ENCODE data around the gene TMC1. TPM values are rescaled to one million over a fixed set of nuclear protein-coding genes. Genes with fewer than 3 reads are reported as not detected.

The TMC1 gene
- polyA plus RNA-seq, 2 of the 4 experiments (the other 2 are of a cell fraction): 0.12 to 0.17 TPM

DNA sequence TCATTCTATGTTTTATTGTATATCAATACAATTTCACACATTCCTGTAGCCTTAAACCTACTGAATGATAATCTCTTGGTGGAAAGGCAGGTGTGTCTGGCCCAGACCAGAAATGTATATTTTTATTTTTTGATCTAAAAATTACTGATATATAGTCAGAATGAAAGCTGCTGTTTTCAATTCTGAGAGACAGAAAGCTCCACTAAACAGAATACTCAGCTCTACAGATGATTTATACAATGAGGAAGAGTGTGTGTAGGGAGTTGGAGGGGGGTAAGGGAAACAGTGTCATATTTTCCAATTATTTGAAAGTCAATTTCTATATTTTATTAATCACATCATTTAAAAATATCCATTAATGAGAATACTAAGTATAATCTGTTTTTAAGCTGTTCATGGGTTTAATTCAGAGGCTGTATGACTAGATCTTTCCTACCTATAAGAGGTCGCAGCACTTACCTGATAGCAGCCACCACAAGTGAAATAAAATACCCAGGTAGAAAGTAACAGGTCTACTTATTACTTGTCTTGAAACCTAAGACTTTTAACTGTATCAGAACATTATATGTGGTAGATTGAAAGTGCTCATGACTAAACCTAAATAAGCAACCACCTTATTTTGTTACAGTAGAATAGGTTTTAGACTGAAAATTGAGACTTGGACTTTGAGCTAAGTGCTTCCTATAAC lies 183.4 kb downstream of the TMC1 start:
- Histone ChIP-seq H3K4me1 (no peaks in the 10 kb centered on the region), H3K4me3 (no peak overlapping the region), H3K27ac (no peak overlapping the region), H3K9me3 (no peaks in the 10 kb centered on the region), H3K4me2 (no peak overlapping the region)
- 86% methylated on average over 1 of the region's 1 CpG for WGBS (ENCODE audit: missing lambda C conversion rate)
- TF ChIP-seq POLR2A (IDR thresholded peaks at IDR 0.05; ENCODE audit: low read length) (no peak), ZNF302 (CRISPR knock-in tag; IDR thresholded peaks at IDR 0.05) (no peak), CHD2 (IDR thresholded peaks at IDR 0.05; ENCODE audit: low read length, partially characterized antibody) (no peak), CEBPB (IDR thresholded peaks at IDR 0.05) (no peak), EP300 (IDR thresholded peaks at IDR 0.05) (no peak), JUNB (IDR thresholded peaks at IDR 0.05) (no peak), GATA3 (IDR thresholded peaks at IDR 0.05; ENCODE audit: borderline replicate concordance) (no peak), ZFP36 (IDR thresholded peaks at IDR 0.05; ENCODE audit: borderline replicate concordance, partially characterized antibody) (no peak), HDAC2 (IDR thresholded peaks at IDR 0.05) (no peak), FOXS1 (CRISPR knock-in tag; IDR thresholded peaks at IDR 0.05) (no peak), FOSB (CRISPR knock-in tag; IDR thresholded peaks at IDR 0.05) (no peak), SMC3 (IDR thresholded peaks at IDR 0.05) (no peak), RCOR1 (IDR thresholded peaks at IDR 0.05; ENCODE audit: low read depth, low read length) (no peak), BHLHE40 (IDR thresholded peaks at IDR 0.05; ENCODE audit: low read depth, low read length) (no peak)
- TF ChIP-seq, protein P1, sequence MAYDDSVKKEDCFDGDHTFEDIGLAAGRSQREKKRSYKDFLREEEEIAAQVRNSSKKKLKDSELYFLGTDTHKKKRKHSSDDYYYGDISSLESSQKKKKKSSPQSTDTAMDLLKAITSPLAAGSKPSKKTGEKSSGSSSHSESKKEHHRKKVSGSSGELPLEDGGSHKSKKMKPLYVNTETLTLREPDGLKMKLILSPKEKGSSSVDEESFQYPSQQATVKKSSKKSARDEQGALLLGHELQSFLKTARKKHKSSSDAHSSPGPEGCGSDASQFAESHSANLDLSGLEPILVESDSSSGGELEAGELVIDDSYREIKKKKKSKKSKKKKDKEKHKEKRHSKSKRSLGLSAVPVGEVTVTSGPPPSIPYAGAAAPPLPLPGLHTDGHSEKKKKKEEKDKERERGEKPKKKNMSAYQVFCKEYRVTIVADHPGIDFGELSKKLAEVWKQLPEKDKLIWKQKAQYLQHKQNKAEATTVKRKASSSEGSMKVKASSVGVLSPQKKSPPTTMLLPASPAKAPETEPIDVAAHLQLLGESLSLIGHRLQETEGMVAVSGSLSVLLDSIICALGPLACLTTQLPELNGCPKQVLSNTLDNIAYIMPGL (CRISPR knock-in tag; IDR thresholded peaks at IDR 0.05; ENCODE audit: borderline replicate concordance): no peak
- TF ChIP-seq, protein P2, sequence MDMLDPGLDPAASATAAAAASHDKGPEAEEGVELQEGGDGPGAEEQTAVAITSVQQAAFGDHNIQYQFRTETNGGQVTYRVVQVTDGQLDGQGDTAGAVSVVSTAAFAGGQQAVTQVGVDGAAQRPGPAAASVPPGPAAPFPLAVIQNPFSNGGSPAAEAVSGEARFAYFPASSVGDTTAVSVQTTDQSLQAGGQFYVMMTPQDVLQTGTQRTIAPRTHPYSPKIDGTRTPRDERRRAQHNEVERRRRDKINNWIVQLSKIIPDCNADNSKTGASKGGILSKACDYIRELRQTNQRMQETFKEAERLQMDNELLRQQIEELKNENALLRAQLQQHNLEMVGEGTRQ (IDR thresholded peaks at IDR 0.05): no peak
- ChIA-PET POLR2A (no interaction called here), CTCF (interaction anchor here (0.6 to 1.9 kb wide), 4 partner anchors 18 to 1264 kb away, joined by 3 to 6 read pairs (median 4); no protein-coding TSS in a partner anchor)
- FAIRE-seq (no peak), DNase-seq (ENCODE audit: low read depth in 1 of 2, low spot score in 1 of 2) (no peak), ATAC-seq (no peak)

DNA sequence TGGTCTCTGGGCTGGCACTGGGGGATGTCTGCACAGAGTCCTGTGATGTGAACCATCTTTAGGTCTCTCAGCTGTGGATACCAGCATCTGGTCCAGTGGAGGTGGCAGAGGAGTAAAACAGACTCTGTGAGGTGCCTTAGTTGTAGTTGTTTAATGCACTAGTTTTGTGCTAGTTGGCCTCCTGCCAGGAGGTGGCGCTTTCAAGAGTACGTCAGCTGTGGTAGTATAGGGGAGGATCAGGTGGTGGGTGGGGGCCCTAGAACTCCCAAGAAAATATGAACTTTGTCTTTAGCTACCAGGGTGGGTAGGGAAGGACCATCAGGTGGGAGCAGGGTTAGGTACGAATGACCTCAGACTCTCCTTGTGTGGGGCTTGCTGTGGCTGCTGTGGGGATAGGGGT lies 197.1 kb downstream of the TMC1 start:
- H3K4me1 ChIP-seq: no peaks in the 10 kb centered on the region
- ChIA-PET CTCF (interaction anchor here (0.9 to 1.3 kb wide), 2 partner anchors 15 to 535 kb away, joined by 3 read pairs; no protein-coding TSS in a partner anchor), POLR2A (interaction anchor here (0.6 kb wide), 1 partner anchor 190 kb away, joined by 3 read pairs; no protein-coding TSS in a partner anchor)
- ATAC-seq: no peak
- WGBS (ENCODE audit: missing lambda C conversion rate): 90% methylated on average over 3 of the region's 3 CpGs
- TF ChIP-seq, protein P3, sequence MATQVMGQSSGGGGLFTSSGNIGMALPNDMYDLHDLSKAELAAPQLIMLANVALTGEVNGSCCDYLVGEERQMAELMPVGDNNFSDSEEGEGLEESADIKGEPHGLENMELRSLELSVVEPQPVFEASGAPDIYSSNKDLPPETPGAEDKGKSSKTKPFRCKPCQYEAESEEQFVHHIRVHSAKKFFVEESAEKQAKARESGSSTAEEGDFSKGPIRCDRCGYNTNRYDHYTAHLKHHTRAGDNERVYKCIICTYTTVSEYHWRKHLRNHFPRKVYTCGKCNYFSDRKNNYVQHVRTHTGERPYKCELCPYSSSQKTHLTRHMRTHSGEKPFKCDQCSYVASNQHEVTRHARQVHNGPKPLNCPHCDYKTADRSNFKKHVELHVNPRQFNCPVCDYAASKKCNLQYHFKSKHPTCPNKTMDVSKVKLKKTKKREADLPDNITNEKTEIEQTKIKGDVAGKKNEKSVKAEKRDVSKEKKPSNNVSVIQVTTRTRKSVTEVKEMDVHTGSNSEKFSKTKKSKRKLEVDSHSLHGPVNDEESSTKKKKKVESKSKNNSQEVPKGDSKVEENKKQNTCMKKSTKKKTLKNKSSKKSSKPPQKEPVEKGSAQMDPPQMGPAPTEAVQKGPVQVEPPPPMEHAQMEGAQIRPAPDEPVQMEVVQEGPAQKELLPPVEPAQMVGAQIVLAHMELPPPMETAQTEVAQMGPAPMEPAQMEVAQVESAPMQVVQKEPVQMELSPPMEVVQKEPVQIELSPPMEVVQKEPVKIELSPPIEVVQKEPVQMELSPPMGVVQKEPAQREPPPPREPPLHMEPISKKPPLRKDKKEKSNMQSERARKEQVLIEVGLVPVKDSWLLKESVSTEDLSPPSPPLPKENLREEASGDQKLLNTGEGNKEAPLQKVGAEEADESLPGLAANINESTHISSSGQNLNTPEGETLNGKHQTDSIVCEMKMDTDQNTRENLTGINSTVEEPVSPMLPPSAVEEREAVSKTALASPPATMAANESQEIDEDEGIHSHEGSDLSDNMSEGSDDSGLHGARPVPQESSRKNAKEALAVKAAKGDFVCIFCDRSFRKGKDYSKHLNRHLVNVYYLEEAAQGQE (IDR thresholded peaks at IDR 0.05): no peak
- TF ChIP-seq, protein P4, sequence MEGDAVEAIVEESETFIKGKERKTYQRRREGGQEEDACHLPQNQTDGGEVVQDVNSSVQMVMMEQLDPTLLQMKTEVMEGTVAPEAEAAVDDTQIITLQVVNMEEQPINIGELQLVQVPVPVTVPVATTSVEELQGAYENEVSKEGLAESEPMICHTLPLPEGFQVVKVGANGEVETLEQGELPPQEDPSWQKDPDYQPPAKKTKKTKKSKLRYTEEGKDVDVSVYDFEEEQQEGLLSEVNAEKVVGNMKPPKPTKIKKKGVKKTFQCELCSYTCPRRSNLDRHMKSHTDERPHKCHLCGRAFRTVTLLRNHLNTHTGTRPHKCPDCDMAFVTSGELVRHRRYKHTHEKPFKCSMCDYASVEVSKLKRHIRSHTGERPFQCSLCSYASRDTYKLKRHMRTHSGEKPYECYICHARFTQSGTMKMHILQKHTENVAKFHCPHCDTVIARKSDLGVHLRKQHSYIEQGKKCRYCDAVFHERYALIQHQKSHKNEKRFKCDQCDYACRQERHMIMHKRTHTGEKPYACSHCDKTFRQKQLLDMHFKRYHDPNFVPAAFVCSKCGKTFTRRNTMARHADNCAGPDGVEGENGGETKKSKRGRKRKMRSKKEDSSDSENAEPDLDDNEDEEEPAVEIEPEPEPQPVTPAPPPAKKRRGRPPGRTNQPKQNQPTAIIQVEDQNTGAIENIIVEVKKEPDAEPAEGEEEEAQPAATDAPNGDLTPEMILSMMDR (IDR thresholded peaks at IDR 0.05): no peak
- TF ChIP-seq CBX8 (IDR thresholded peaks at IDR 0.05) (no peak), EHF (CRISPR knock-in tag; IDR thresholded peaks at IDR 0.05) (no peak), SREBF2 (IDR thresholded peaks at IDR 0.05) (no peak), RNF2 (IDR thresholded peaks at IDR 0.05; ENCODE audit: borderline replicate concordance, low read depth) (no peak), HEYL (CRISPR knock-in tag; IDR thresholded peaks at IDR 0.05) (no peak), GATA3 (IDR thresholded peaks at IDR 0.05; ENCODE audit: borderline replicate concordance) (no peak)
- no peak for FAIRE-seq
- H3K4me3 ChIP-seq: no peak overlapping the region
- no peak overlapping the region for H3K27ac ChIP-seq
- H3K4me2 ChIP-seq: no peak overlapping the region
- H3K9me3 ChIP-seq: no peaks in the 10 kb centered on the region
- no peak for DNase-seq (ENCODE audit: low read depth in 1 of 2, low spot score in 1 of 2)

Measured in A549 (cell line).